HEK293 (cell line): ENCODE results near the gene EXOG.

Experiments used
- CTCF ChIA-PET: fragments of 350-600 bp; formaldehyde crosslinking; extraction: SDS; loops from one replicate; lab custom pipeline; 2021; ENCODE audit warnings: antibody characterized with exemption; lab: Yijun Ruan, JAX
- POLR2A ChIA-PET: fragments of 300-600 bp; formaldehyde crosslinking; extraction: SDS; loops from one replicate; lab custom pipeline; 2020; ENCODE audit warnings: antibody characterized with exemption, inconsistent platforms; lab: Yijun Ruan, JAX
- H3K27ac ChIP-seq: fragments of 200-500 bp; sonication (Bioruptor generic); 2 replicates; pipeline ENCODE4 v1.5.1; 2014; ENCODE audit warnings: low read depth, low read length, control low read depth, inconsistent platforms; ENCODE audit errors: extremely low read depth
- H3K36me3 ChIP-seq, 2 experiments: fragments of 200-500 bp in 1 of 2; sonication (Bioruptor generic) in 1 of 2; 1 replicate in 1 of 2; 2 replicates in 1 of 2; pipeline ENCODE4 v1.5.1; 2014 to 2017; ENCODE audit warnings: inconsistent platforms in 2 of 2, low read length in 2 of 2; ENCODE audit not compliant: control insufficient read depth in 2 of 2, insufficient read depth in 1 of 2
- H3K4me1 ChIP-seq: fragments of 200-500 bp; sonication (Bioruptor generic); 2 replicates; pipeline ENCODE4 v1.5.1; 2014; ENCODE audit warnings: mild to moderate bottlenecking, low read length, inconsistent platforms; ENCODE audit not compliant: control insufficient read depth, insufficient read depth
- H3K4me3 ChIP-seq: 2 replicates; pipeline ENCODE4 v1.5.1; 2011; ENCODE audit warnings: low read depth, mild to moderate bottlenecking, control low read depth, low read length, moderate library complexity
- H3K9me3 ChIP-seq: fragments of 200-500 bp; sonication (Bioruptor generic); 2 replicates; pipeline ENCODE4 v1.5.1; 2014; ENCODE audit warnings: low read depth, low read length, inconsistent platforms; ENCODE audit not compliant: control insufficient read depth, insufficient read depth
- FEZF1 ChIP-seq: fragments of 450-650 bp; formaldehyde crosslinking; IDR thresholded peaks from 2 replicates; pipeline ENCODE4 v1.5.1; 2016; ENCODE audit warnings: missing biosample characterization, missing genetic modification characterization
- KLF10 ChIP-seq: fragments of 450-650 bp; IDR thresholded peaks from 2 replicates; pipeline ENCODE4 v1.5.1; 2018; ENCODE audit warnings: missing biosample characterization, mild to moderate bottlenecking, missing genetic modification characterization
- KLF9 ChIP-seq: fragments of 450-650 bp; formaldehyde crosslinking; IDR thresholded peaks from 2 replicates; pipeline ENCODE4 v1.5.1; 2016; ENCODE audit warnings: missing biosample characterization, missing genetic modification characterization, low read depth
- MZF1 ChIP-seq: fragments of 450-650 bp; formaldehyde crosslinking; IDR thresholded peaks from 2 replicates; pipeline ENCODE4 v1.5.1; 2017; ENCODE audit warnings: missing biosample characterization, missing genetic modification characterization, borderline replicate concordance
- PRDM2 ChIP-seq: fragments of 450-650 bp; formaldehyde crosslinking; IDR thresholded peaks from 2 replicates; pipeline ENCODE4 v1.5.1; 2016; ENCODE audit warnings: missing biosample characterization, missing genetic modification characterization, borderline replicate concordance
- SCRT1 ChIP-seq: fragments of 450-650 bp; formaldehyde crosslinking; IDR thresholded peaks from 2 replicates; pipeline ENCODE4 v1.5.1; 2016; ENCODE audit warnings: missing biosample characterization, missing genetic modification characterization, borderline replicate concordance
- SP7 ChIP-seq: fragments of 450-650 bp; formaldehyde crosslinking; IDR thresholded peaks from 2 replicates; pipeline ENCODE4 v1.5.1; 2016; ENCODE audit warnings: missing biosample characterization, missing genetic modification characterization
- TCF7L2 ChIP-seq: IDR thresholded peaks from 2 replicates; pipeline ENCODE4 v1.6.1; 2011; ENCODE audit warnings: low read depth, mild to moderate bottlenecking, inconsistent platforms, low read length, moderate library complexity, borderline replicate concordance
- TRIM28 ChIP-seq: IDR thresholded peaks from 2 replicates; pipeline ENCODE4 v1.6.1; 2011; ENCODE audit warnings: low read length, control low read depth, borderline replicate concordance
- ZBTB17 ChIP-seq: fragments of 450-650 bp; formaldehyde crosslinking; IDR thresholded peaks from 2 replicates; pipeline ENCODE4 v1.5.1; 2016; ENCODE audit warnings: missing biosample characterization, missing genetic modification characterization
- ZFP37 ChIP-seq: fragments of 450-650 bp; formaldehyde crosslinking; IDR thresholded peaks from 2 replicates; pipeline ENCODE4 v1.5.1; 2016; ENCODE audit warnings: missing biosample characterization, missing genetic modification characterization
- ZNF121 ChIP-seq: fragments of 450-650 bp; formaldehyde crosslinking; IDR thresholded peaks from 2 replicates; pipeline ENCODE4 v1.5.1; 2016; ENCODE audit warnings: missing biosample characterization, missing genetic modification characterization
- ZNF133 ChIP-seq: fragments of 450-650 bp; formaldehyde crosslinking; IDR thresholded peaks from 2 replicates; pipeline ENCODE4 v1.5.1; 2016; ENCODE audit warnings: missing biosample characterization, missing genetic modification characterization
- ZNF324 ChIP-seq: fragments of 450-650 bp; formaldehyde crosslinking; IDR thresholded peaks from 2 replicates; pipeline ENCODE4 v1.5.1; 2016; ENCODE audit warnings: missing biosample characterization, missing genetic modification characterization
- ZNF341 ChIP-seq: fragments of 450-650 bp; formaldehyde crosslinking; IDR thresholded peaks from 2 replicates; pipeline ENCODE4; 2016; ENCODE audit warnings: low read depth, missing biosample characterization, missing genetic modification characterization
- ZNF394 ChIP-seq: fragments of 450-650 bp; formaldehyde crosslinking; IDR thresholded peaks from 2 replicates; pipeline ENCODE4 v1.5.1; 2016; ENCODE audit warnings: missing biosample characterization, missing genetic modification characterization, mild to moderate bottlenecking, moderate library complexity, borderline replicate concordance
- ZNF404 ChIP-seq: fragments of 450-650 bp; formaldehyde crosslinking; IDR thresholded peaks from 2 replicates; pipeline ENCODE4 v1.5.1; 2017; ENCODE audit warnings: missing biosample characterization, missing genetic modification characterization
- ZNF488 ChIP-seq: fragments of 450-650 bp; formaldehyde crosslinking; IDR thresholded peaks from 2 replicates; pipeline ENCODE4 v1.5.1; 2016; ENCODE audit warnings: missing biosample characterization, missing genetic modification characterization
- ZNF530 ChIP-seq: fragments of 450-650 bp; formaldehyde crosslinking; IDR thresholded peaks from 2 replicates; pipeline ENCODE4 v1.5.1; 2016; ENCODE audit warnings: low read depth, missing biosample characterization, missing genetic modification characterization
- ZNF624 ChIP-seq: fragments of 450-650 bp; formaldehyde crosslinking; IDR thresholded peaks from 2 replicates; pipeline ENCODE4 v1.5.1; 2017; ENCODE audit warnings: missing biosample characterization, missing genetic modification characterization
- ZNF654 ChIP-seq: fragments of 450-650 bp; formaldehyde crosslinking; IDR thresholded peaks from 2 replicates; pipeline ENCODE4 v1.5.1; 2016; ENCODE audit warnings: low read depth, missing biosample characterization, missing genetic modification characterization
- ZNF660 ChIP-seq: fragments of 450-650 bp; IDR thresholded peaks from 2 replicates; pipeline ENCODE4 v1.5.1; 2018; ENCODE audit warnings: missing biosample characterization, mild to moderate bottlenecking, missing genetic modification characterization
- ZNF664 ChIP-seq: fragments of 450-650 bp; formaldehyde crosslinking; IDR thresholded peaks from 2 replicates; pipeline ENCODE4 v1.5.1; 2016; ENCODE audit warnings: missing biosample characterization, missing genetic modification characterization
- ZNF76 ChIP-seq: fragments of 450-650 bp; formaldehyde crosslinking; IDR thresholded peaks from 2 replicates; pipeline ENCODE4; 2016; ENCODE audit warnings: low read depth, missing biosample characterization, missing genetic modification characterization, borderline replicate concordance
- ZNF830 ChIP-seq: fragments of 450-650 bp; IDR thresholded peaks from 2 replicates; pipeline ENCODE4 v1.5.0; 2018; ENCODE audit warnings: missing biosample characterization, missing genetic modification characterization, low read depth, mild to moderate bottlenecking, moderate library complexity
- TF ChIP-seq, protein P1 (sequence below): fragments of 450-650 bp; IDR thresholded peaks from 2 replicates; pipeline ENCODE4 v1.5.1; 2018; ENCODE audit warnings: missing biosample characterization, missing genetic modification characterization

Gene EXOG

GRCh38 chr3:38477839-38478450 is 18.2 kb upstream of the EXOG start (continued):
- TF ChIP-seq ZNF76 (tag by site-specific recombination) (no peak), ZNF404 (tag by site-specific recombination) (no peak), ZNF488 (tag by site-specific recombination) (no peak), TRIM28 (no peak), KLF10 (tag by site-specific recombination) (no peak), ZNF121 (tag by site-specific recombination) (no peak), ZNF654 (tag by site-specific recombination) (no peak), ZNF394 (no peak), FEZF1 (tag by site-specific recombination) (no peak)

DNA sequence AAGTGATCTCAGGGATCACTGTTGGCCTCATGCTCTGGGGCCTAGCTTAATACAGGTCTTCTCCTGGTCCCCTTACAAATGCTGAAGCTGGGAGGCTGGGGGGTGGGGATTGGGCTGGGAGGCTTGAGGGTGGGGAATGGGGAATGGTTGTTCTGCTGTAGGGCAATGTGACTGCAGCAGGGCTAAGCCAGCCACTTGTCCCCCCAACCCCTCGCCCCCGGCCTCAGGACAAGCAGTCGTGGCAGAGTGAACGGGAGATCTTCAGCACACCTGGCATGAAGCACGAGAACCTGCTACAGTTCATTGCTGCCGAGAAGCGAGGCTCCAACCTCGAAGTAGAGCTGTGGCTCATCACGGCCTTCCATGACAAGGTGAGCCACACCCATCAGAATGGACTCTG is 17.2 kb upstream of the EXOG start:
- TF ChIP-seq ZNF341, result no peak
- no peak for TF ChIP-seq ZNF830 (tag by site-specific recombination)
- TF ChIP-seq SP7 (tag by site-specific recombination), result no peak
- TF ChIP-seq, protein P1, sequence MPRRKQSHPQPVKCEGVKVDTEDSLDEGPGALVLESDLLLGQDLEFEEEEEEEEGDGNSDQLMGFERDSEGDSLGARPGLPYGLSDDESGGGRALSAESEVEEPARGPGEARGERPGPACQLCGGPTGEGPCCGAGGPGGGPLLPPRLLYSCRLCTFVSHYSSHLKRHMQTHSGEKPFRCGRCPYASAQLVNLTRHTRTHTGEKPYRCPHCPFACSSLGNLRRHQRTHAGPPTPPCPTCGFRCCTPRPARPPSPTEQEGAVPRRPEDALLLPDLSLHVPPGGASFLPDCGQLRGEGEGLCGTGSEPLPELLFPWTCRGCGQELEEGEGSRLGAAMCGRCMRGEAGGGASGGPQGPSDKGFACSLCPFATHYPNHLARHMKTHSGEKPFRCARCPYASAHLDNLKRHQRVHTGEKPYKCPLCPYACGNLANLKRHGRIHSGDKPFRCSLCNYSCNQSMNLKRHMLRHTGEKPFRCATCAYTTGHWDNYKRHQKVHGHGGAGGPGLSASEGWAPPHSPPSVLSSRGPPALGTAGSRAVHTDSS (tag by site-specific recombination), result no peak
- TF ChIP-seq MZF1 (tag by site-specific recombination), result no peak
- no peak for TF ChIP-seq ZFP37
- no peak for TF ChIP-seq ZNF324 (tag by site-specific recombination)
- TF ChIP-seq ZNF654 (tag by site-specific recombination), result no peak
- no peak for TF ChIP-seq ZNF624 (tag by site-specific recombination)
- no peak for TF ChIP-seq ZBTB17 (tag by site-specific recombination)
- TF ChIP-seq TCF7L2, result no peak
- TF ChIP-seq ZNF133 (tag by site-specific recombination), result no peak
- TF ChIP-seq ZNF660 (tag by site-specific recombination), result no peak
- TF ChIP-seq ZNF530 (tag by site-specific recombination), result no peak
- no peak for TF ChIP-seq KLF9 (tag by site-specific recombination)
- TF ChIP-seq SCRT1 (tag by site-specific recombination), result no peak
- no peak for TF ChIP-seq PRDM2 (tag by site-specific recombination)
- TF ChIP-seq ZNF664 (tag by site-specific recombination), result no peak
- H3K9me3 ChIP-seq, result no peaks in the 10 kb centered on the region
- H3K4me3 ChIP-seq, result no peak overlapping the region
- H3K27ac ChIP-seq, result no peak overlapping the region
- ChIA-PET POLR2A (no interaction called here), CTCF (interaction anchor here (1.9 to 2.4 kb wide), 3 partner anchors 10 to 132 kb away, joined by 5 to 11 read pairs (median 5); partner anchors contain the start of gene XYLB)
- no peaks in the 10 kb centered on the region for H3K4me1 ChIP-seq
- peaks cover 0 to 68% of the 10 kb centered on the region in 2 experiments; a peak in 1 of 3 replicates for H3K36me3 ChIP-seq
